OCI-LY1 (cell line): ENCODE data around the gene RTBDN.
"Not testable (repeated sequence)": the region's sequence is repeated elsewhere in the genome, so short reads cannot be mapped to it uniquely, and the experiment has no call there.

Experiments
- H2AFZ ChIP-seq: fragments of 200-600 bp; sonication (generic), shearing (Covaris generic); 2 replicates; pipeline ENCODE4 v1.6.0; 2014; ENCODE audit warnings: antibody characterized with exemption, mild to moderate bottlenecking, low read length
- H3F3A ChIP-seq: fragments of 200-600 bp; sonication (generic), shearing (Covaris generic); 2 replicates; pipeline ENCODE4 v1.6.0; 2014; ENCODE audit warnings: mild to moderate bottlenecking, antibody characterized with exemption, low read length, moderate library complexity; ENCODE audit not compliant: insufficient read depth
- H3K27ac ChIP-seq: fragments of 200-600 bp; sonication (generic); 2 replicates; pipeline ENCODE4 v1.5.1; 2014; ENCODE audit warnings: low read length, mixed run types, mild to moderate bottlenecking, low read depth; ENCODE audit not compliant: poor library complexity, severe bottlenecking
- H3K27me3 ChIP-seq: fragments of 200-600 bp; sonication (generic); 2 replicates; pipeline ENCODE4 v1.6.0; 2014; ENCODE audit warnings: antibody characterized with exemption, mild to moderate bottlenecking, low read length, moderate library complexity; ENCODE audit not compliant: insufficient read depth
- H3K36me3 ChIP-seq: fragments of 200-600 bp; sonication (generic); 2 replicates; pipeline ENCODE4 v1.6.1; 2014; ENCODE audit warnings: mild to moderate bottlenecking, antibody characterized with exemption, low read length, moderate library complexity, mixed read lengths; ENCODE audit not compliant: insufficient read depth
- H3K4me1 ChIP-seq: fragments of 200-600 bp; sonication (generic); 2 replicates; pipeline ENCODE4 v1.5.1; 2014; ENCODE audit warnings: mild to moderate bottlenecking, low read length, moderate library complexity; ENCODE audit not compliant: insufficient read depth, severe bottlenecking
- H3K4me2 ChIP-seq: fragments of 200-600 bp; sonication (generic), shearing (Covaris generic); 2 replicates; pipeline ENCODE4 v1.6.1; 2014; ENCODE audit warnings: low read length
- H3K4me3 ChIP-seq: fragments of 200-600 bp; sonication (generic); 2 replicates; pipeline ENCODE4 v1.5.1; 2014; ENCODE audit warnings: low read length, low read depth, mild to moderate bottlenecking, mixed read lengths; ENCODE audit not compliant: poor library complexity, severe bottlenecking
- H3K79me2 ChIP-seq: fragments of 200-600 bp; shearing (Covaris generic); 2 replicates; pipeline ENCODE4 v1.6.1; 2016; ENCODE audit warnings: mixed run types, low read length, mixed read lengths; ENCODE audit not compliant: insufficient read depth
- H3K9ac ChIP-seq: fragments of 200-600 bp; sonication (generic), shearing (Covaris generic); 2 replicates; pipeline ENCODE4 v1.6.1; 2014; ENCODE audit warnings: mild to moderate bottlenecking, low read length, mixed read lengths
- H3K9me2 ChIP-seq: fragments of 200-600 bp; sonication (generic), shearing (Covaris generic); 2 replicates; pipeline ENCODE4 v1.6.1; 2014; ENCODE audit warnings: low read depth, mild to moderate bottlenecking, low read length, mixed read lengths
- H3K9me3 ChIP-seq: fragments of 200-600 bp; shearing (Covaris generic); 2 replicates; pipeline ENCODE4 v1.6.1; 2014; ENCODE audit warnings: low read length, mixed read lengths
- H4K20me1 ChIP-seq: fragments of 200-600 bp; sonication (generic), shearing (Covaris generic); 2 replicates; pipeline ENCODE4 v1.6.0; 2016; ENCODE audit warnings: mild to moderate bottlenecking, low read length; ENCODE audit not compliant: insufficient read depth
- CTCF ChIP-seq: fragments of 200-600 bp; sonication (generic), shearing (Covaris generic); IDR thresholded peaks from 2 replicates; pipeline ENCODE4 v1.5.1; 2017; ENCODE audit warnings: mild to moderate bottlenecking, antibody characterized with exemption, low read length, moderate library complexity, mixed read lengths
- EZH2 ChIP-seq: fragments of 200-600 bp; sonication (generic), shearing (Covaris generic); IDR thresholded peaks from 2 replicates; pipeline ENCODE4 v1.8.0; 2017; ENCODE audit warnings: borderline replicate concordance, mixed run types, mild to moderate bottlenecking, antibody characterized with exemption, low read length, moderate library complexity, mixed read lengths

Gene RTBDN

GRCh38 chr19:12825254-12826131, 8.9 kb downstream of the RTBDN start:
- Histone ChIP-seq H3K4me1 (no peaks in the 10 kb centered on the region), H3K9ac (no peak overlapping the region), H2AFZ (no peak overlapping the region), H3K27me3 (no peaks in the 10 kb centered on the region), H3K79me2 (no peaks in the 10 kb centered on the region), H3K27ac (no peak overlapping the region), H3K36me3 (no peaks in the 10 kb centered on the region), H3K9me2 (no peaks in the 10 kb centered on the region), H4K20me1 (no peaks in the 10 kb centered on the region), H3K4me2 (no peak overlapping the region), H3K9me3 (no peaks in the 10 kb centered on the region), H3F3A (no peaks in the 10 kb centered on the region), H3K4me3 (no peak overlapping the region)
- TF ChIP-seq EZH2 = no peak
- no peak for TF ChIP-seq CTCF

- H3F3A ChIP-seq = no peaks in the 10 kb centered on the region
- no peaks in the 10 kb centered on the region for H3K27me3 ChIP-seq
- no peaks in the 10 kb centered on the region for H3K4me1 ChIP-seq
- no peak overlapping the region for H3K9ac ChIP-seq
- no peaks in the 10 kb centered on the region for H4K20me1 ChIP-seq
- no peak overlapping the region for H3K27ac ChIP-seq
- no peaks in the 10 kb centered on the region for H3K9me3 ChIP-seq
- H3K36me3 ChIP-seq = no peaks in the 10 kb centered on the region
- TF ChIP-seq CTCF (no peak), EZH2 (no peak)
- H2AFZ ChIP-seq = no peak overlapping the region
- no peaks in the 10 kb centered on the region for H3K9me2 ChIP-seq
- no peaks in the 10 kb centered on the region for H3K79me2 ChIP-seq
- no peak overlapping the region for H3K4me3 ChIP-seq
- no peak overlapping the region for H3K4me2 ChIP-seq
Observed at GRCh38 chr19:12821761-12822160, 12.6 kb downstream of the RTBDN start.

- H3K4me2 ChIP-seq, H3K9me3 ChIP-seq, H3K9me2 ChIP-seq, H4K20me1 ChIP-seq, H3K4me1 ChIP-seq, H3K27ac ChIP-seq, H3K79me2 ChIP-seq, H3K4me3 ChIP-seq, H3K27me3 ChIP-seq, H2AFZ ChIP-seq, H3K9ac ChIP-seq, H3F3A ChIP-seq: not testable (repeated sequence)
- peaks cover 13% of the 10 kb centered on the region for H3K36me3 ChIP-seq
Observed at GRCh38 chr19:12817810-12818209, 16.6 kb downstream of the RTBDN start.

- not testable (repeated sequence) for H3F3A ChIP-seq, H3K79me2 ChIP-seq, H3K27ac ChIP-seq, H3K9me2 ChIP-seq, H2AFZ ChIP-seq, H3K4me1 ChIP-seq, H3K9me3 ChIP-seq, H3K27me3 ChIP-seq, H3K4me2 ChIP-seq, H4K20me1 ChIP-seq, H3K4me3 ChIP-seq, H3K9ac ChIP-seq
- peaks cover 13% of the 10 kb centered on the region for H3K36me3 ChIP-seq
Observed at GRCh38 chr19:12817188-12817587, 17.2 kb downstream of the RTBDN start.
